Measurements from ENCODE around the gene ZFP3. TPM values are rescaled to one million over a fixed set of nuclear protein-coding genes. Genes with fewer than 3 reads are reported as not detected.
"Not testable (repeated sequence)": the region's sequence is repeated elsewhere in the genome, so short reads cannot be mapped to it uniquely, and the experiment has no call there.

The ZFP3 gene
- total and polyA plus RNA-seq, 2 donors from 2014 or later, result 3.4 to 10.0 TPM

GRCh38 chr17:5069724-5070123 is 8.5 kb upstream of the ZFP3 start:
- H3K27me3 ChIP-seq (ENCODE audit: control insufficient read depth, insufficient read depth, low read length), result no peaks in the 10 kb centered on the region
- H3K36me3 ChIP-seq (ENCODE audit: control insufficient read depth in 2 of 3, insufficient read depth in 3 of 3, low read length in 3 of 3), result no peaks in the 10 kb centered on the region
- no peak overlapping the region for H3K4me3 ChIP-seq (ENCODE audit: low read length in 3 of 3)
- H3K9me3 ChIP-seq (ENCODE audit: control insufficient read depth in 2 of 3, insufficient read depth in 1 of 3, low read length in 3 of 3), result no peaks in the 10 kb centered on the region
- intact Hi-C loops (cut with DNase I), result no loop called here
- no peaks in the 10 kb centered on the region for H3K4me1 ChIP-seq (ENCODE audit: control insufficient read depth in 2 of 3, insufficient read depth in 2 of 3, low read depth in 1 of 3, low read length in 3 of 3)
- no peak for TF ChIP-seq CTCF (IDR thresholded peaks at IDR 0.05; ENCODE audit: borderline replicate concordance, extremely low read depth, insufficient read depth)
- FAIRE-seq (no peak), DNase-seq (no peak)
- no peak overlapping the region for H3K27ac ChIP-seq (ENCODE audit: low read depth in 2 of 2, low read length in 2 of 2)
- H3K9ac ChIP-seq (ENCODE audit: low read length in 3 of 3), result no peak overlapping the region

GRCh38 chr17:5075472-5075871 is 2.8 kb upstream of the ZFP3 start:
- H3K36me3 ChIP-seq (ENCODE audit: control insufficient read depth in 2 of 3, insufficient read depth in 3 of 3, low read length in 3 of 3); DNase-seq; FAIRE-seq; H3K9me3 ChIP-seq (ENCODE audit: control insufficient read depth in 2 of 3, insufficient read depth in 1 of 3, low read length in 3 of 3); H3K4me1 ChIP-seq (ENCODE audit: control insufficient read depth in 2 of 3, insufficient read depth in 2 of 3, low read depth in 1 of 3, low read length in 3 of 3); H3K27me3 ChIP-seq (ENCODE audit: control insufficient read depth, insufficient read depth, low read length); H3K4me3 ChIP-seq (ENCODE audit: low read length in 3 of 3); intact Hi-C loops (cut with DNase I); H3K27ac ChIP-seq (ENCODE audit: low read depth in 2 of 2, low read length in 2 of 2); H3K9ac ChIP-seq (ENCODE audit: low read length in 3 of 3): not testable (repeated sequence)

DNA sequence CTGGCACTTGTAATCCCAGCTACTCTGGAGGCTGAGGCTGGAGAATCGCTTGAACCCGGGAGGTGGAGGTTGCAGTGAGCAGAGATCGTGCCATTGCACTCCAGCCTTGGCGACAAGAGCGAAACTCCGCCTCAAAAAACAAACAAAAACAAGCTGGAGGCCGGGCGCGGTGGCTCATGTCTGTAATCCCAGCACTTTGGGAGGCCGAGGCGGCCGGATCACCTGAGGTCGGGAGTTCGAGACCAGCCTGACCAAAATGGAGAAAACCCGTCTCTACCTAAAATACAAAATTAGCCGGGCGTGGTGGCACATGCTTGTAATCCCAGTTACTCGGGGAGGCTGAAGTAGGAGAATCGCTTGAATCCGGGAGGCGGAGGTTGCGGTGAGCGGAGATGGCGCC is 992 bp upstream of the ZFP3 start:
- H3K4me1 ChIP-seq (ENCODE audit: control insufficient read depth in 2 of 3, insufficient read depth in 2 of 3, low read depth in 1 of 3, low read length in 3 of 3); H3K9me3 ChIP-seq (ENCODE audit: control insufficient read depth in 2 of 3, insufficient read depth in 1 of 3, low read length in 3 of 3); intact Hi-C loops (cut with DNase I); FAIRE-seq; H3K9ac ChIP-seq (ENCODE audit: low read length in 3 of 3); H3K36me3 ChIP-seq (ENCODE audit: control insufficient read depth in 2 of 3, insufficient read depth in 3 of 3, low read length in 3 of 3); H3K27ac ChIP-seq (ENCODE audit: low read depth in 2 of 2, low read length in 2 of 2); DNase-seq; H3K27me3 ChIP-seq (ENCODE audit: control insufficient read depth, insufficient read depth, low read length): not testable (repeated sequence)
- H3K4me3 ChIP-seq (ENCODE audit: low read length in 3 of 3), result peak overlapping the region in 2 of 3 donors; percentile 83 to 85

DNA sequence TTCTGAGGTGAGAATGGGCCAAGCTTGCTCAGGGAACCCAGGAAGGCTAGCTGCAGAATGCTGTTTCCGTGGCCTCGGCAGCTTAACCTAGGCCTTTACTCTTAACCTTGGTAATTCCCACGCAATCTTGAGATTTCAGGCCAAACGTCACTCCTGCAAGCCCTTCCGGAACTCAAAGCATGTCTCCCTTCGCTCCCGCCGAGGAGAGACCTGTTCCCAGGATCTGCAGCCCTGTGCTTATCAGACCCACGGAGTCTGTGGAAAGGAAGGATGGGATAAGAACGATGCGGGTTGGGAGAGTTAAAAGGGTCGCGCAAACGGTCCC is 524 bp upstream of the ZFP3 start:
- Histone ChIP-seq H3K9me3 (ENCODE audit: control insufficient read depth in 2 of 3, insufficient read depth in 1 of 3, low read length in 3 of 3) (peaks cover 0 to 7% (median 0%) of the 10 kb centered on the region in 3 donors), H3K4me1 (ENCODE audit: control insufficient read depth in 2 of 3, insufficient read depth in 2 of 3, low read depth in 1 of 3, low read length in 3 of 3) (peaks cover 0 to 8% (median 4%) of the 10 kb centered on the region in 3 donors), H3K27me3 (ENCODE audit: control insufficient read depth, insufficient read depth, low read length) (no peaks in the 10 kb centered on the region), H3K4me3 (ENCODE audit: low read length in 3 of 3) (peak overlapping the region; percentile 83 to 89 (median 85)), H3K36me3 (ENCODE audit: control insufficient read depth in 2 of 3, insufficient read depth in 3 of 3, low read length in 3 of 3) (peaks cover 0 to 10% (median 0%) of the 10 kb centered on the region in 3 donors), H3K9ac (ENCODE audit: low read length in 3 of 3) (peak overlapping the region in 2 of 3 donors; percentile 68 to 75), H3K27ac (ENCODE audit: low read depth in 2 of 2, low read length in 2 of 2) (peak overlapping the region; percentile 69 to 82)
- intact Hi-C loops (cut with DNase I), result no loop called here
- no peak for FAIRE-seq
- no peak for TF ChIP-seq CTCF (IDR thresholded peaks at IDR 0.05; ENCODE audit: borderline replicate concordance, extremely low read depth, insufficient read depth)
- no peak for DNase-seq

- H3K4me3 ChIP-seq (ENCODE audit: low read length in 3 of 3), result no peak overlapping the region
- H3K9ac ChIP-seq (ENCODE audit: low read length in 3 of 3), result no peak overlapping the region
- H3K27me3 ChIP-seq (ENCODE audit: control insufficient read depth, insufficient read depth, low read length), result no peaks in the 10 kb centered on the region
- peaks cover 0 to 10% (median 0%) of the 10 kb centered on the region in 3 donors for H3K36me3 ChIP-seq (ENCODE audit: control insufficient read depth in 2 of 3, insufficient read depth in 3 of 3, low read length in 3 of 3)
- no peak for DNase-seq
- FAIRE-seq, result no peak
- intact Hi-C loops (cut with DNase I), result no loop called here
- H3K9me3 ChIP-seq (ENCODE audit: control insufficient read depth in 2 of 3, insufficient read depth in 1 of 3, low read length in 3 of 3), result peaks cover 0 to 22% (median 5%) of the 10 kb centered on the region in 3 donors
- no peak for TF ChIP-seq CTCF (IDR thresholded peaks at IDR 0.05; ENCODE audit: borderline replicate concordance, extremely low read depth, insufficient read depth)
- H3K4me1 ChIP-seq (ENCODE audit: control insufficient read depth in 2 of 3, insufficient read depth in 2 of 3, low read depth in 1 of 3, low read length in 3 of 3), result peaks cover 0 to 8% (median 4%) of the 10 kb centered on the region in 3 donors
- no peak overlapping the region for H3K27ac ChIP-seq (ENCODE audit: low read depth in 2 of 2, low read length in 2 of 2)
Measured at GRCh38 chr17:5080591-5080990, 2.3 kb downstream of the ZFP3 start.

All from kidney (tissue), 14 donors.